ENCODE data around the gene CCM2L.

The CCM2L gene

DNA sequence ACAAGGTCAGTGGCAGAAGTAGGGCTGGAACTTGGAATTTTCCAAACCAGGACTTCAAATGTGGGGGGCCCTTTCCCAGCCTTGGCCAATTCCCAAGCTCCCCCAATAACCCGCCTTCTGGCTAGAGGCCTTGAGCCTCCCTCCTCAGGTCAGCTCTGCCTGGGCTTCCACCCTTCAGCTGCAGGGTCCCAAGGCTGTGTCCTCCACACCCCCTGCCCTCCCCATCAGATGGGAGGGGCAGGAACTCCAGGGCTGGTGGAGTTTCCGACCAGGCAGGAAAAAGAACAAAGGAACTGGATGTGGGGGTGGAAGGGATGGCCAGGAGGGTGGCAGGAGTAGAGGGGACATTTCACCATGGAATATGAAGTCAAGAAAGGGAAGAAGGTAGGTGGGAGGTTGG lies at the start of gene CCM2L:
Gene CCM2L (plus strand): TSS at position 338 of the 400 bp plus-strand sequence. CDS start 17 bp downstream, at position 355.
- DNase-seq = no peak

DNA sequence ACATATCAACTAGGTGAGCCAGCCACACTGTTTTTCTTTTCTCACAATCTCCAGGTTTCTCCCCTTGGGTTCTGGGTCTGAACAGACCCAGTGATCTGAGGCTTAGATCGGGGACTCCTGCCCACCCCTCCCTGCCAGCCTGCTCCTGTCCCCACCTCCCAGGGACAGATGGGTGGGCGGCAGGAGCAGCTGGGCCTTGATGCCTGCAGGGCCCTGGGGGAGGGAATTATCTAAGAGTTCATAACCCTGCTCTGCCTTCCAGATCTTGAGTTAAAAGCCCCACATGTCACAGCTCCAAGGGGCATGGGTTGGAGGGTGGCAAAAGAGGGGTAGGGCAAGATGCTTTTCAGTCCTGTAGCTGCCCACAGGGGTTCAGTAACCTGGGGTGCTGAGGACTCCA lies 47.5 kb upstream of the CCM2L start:
- DNase-seq = no peak

DNA sequence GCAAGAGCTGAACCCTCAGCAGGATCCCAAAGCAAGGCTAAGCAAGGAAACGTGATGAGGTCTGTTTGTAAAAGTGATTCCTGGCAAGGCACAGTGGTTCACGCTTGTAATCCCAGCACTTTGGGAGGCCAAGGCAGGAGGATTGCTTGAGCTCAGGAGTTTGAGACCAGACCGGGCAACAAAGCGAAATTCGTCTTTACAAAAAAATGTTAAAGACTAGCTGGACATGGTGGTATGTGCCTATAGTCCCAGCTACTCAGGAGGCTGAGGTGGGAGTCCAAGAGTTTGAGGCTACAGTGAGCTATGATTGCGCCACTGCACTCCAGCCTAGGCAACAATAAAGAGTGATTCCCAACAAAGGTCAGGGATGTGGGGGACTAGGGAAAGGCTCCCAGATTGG lies 46.3 kb upstream of the CCM2L start:
- DNase-seq = no peak

DNA sequence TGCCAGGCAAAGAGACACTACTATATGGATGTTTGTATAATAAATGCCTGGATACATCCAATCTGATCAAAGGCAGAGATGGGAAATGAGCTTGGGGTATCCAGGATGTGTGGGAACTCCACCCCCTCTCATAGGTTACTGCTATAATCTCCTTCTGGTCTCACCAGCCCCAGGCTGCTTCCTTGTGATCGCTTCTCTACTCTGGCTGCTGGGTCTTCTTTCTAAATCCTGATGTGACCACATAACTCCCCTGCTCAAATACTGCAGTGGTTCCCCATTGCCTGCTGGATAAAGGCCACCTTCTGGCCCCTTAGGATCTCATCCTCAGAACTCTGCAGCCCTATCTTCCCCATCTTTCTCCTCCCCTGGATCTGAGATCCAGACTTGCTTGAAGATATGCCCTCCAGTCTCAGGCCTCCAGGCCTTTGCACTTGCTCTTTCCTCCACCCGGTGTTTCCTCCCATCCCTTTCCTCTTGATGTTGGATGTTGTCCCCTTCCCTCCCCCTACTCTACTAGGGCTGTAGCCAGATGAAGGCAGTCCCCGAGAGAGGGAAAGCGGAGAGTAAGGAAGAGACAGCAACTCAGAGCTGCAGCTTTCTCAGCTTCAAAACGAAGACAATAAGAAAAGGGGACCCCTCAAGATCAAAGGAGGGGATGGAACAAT lies 43.1 kb upstream of the CCM2L start:
- DNase-seq = no peak

DNA sequence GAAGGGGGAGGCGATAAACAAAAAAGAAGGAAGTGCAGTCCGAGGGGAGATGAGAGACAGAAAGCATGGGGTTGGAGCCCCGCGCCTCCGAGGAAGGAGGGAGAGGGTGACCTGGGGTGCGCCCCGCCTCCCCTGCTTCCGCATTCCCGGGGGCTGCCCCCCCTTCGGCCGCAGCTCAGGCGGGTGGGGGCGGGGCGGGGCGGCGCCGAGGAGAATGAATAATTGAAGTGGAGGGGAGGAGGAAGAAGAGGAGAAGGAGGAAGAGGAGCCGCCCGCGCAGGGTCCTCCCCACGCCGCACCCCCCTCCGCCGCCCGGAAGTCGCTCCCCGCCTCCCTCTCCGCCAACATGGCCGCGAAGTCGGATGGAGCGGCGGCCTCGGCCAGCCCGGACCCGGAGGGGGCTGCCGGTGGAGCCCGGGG lies 42.4 kb upstream of the CCM2L start, which contains the start of gene XKR7:
Gene XKR7 (plus strand): TSS at position 322 of the 420 bp plus-strand sequence. CDS start 25 bp downstream, at position 347.
- DNase-seq = no peak

DNA sequence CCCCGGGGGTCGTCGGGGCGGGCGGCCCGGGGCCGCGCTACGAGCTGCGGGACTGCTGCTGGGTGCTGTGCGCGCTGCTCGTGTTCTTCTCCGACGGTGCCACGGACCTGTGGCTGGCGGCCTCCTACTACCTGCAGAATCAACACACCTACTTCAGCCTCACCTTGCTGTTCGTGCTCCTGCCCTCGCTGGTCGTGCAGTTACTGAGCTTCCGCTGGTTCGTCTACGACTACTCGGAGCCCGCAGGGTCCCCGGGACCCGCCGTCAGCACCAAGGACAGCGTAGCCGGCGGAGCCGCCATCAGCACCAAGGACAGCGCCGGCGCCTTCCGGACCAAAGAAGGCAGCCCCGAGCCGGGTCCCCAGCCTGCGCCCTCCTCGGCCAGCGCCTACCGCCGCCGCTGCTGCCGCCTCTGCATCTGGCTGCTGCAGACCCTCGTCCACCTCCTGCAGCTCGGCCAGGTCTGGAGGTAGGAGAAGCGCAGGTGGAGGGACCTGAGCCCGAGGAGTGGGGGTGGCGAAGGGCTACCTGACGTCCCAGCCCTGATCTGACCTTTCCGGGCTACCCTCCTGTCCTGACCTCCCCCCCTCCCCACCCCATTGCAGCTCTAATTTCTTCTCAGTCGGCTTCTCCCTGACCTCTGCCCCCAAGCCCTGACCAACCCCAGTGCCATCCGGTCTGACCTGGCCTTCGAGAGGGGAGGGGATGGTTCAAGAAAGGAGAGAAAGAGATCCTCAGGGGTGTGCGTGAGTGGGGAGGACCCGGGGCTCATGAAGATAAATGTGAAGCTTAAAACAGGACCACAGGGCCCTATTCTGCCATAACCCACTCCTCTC lies 41.7 kb upstream of the CCM2L start:
- peak; percentile 33 for DNase-seq

DNA sequence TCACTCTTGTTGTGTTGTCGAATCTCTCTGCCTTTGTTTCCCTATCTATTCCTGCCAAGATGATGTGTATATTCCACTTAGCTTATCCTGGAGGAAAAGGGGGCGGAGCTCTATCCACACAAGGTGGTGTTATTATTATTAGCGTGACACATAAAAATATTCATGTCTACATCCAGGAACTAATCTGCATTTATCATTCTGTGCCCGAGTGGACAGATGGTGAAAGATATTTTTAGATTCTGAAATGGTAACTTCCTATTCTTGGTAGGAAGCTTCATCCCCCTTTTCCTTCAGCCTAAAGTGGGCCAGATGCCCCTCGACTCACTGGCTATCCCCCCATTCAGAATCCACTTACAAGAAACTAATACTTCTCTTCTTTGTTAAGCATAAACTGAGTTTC lies 40.2 kb upstream of the CCM2L start:
- DNase-seq = no peak

DNA sequence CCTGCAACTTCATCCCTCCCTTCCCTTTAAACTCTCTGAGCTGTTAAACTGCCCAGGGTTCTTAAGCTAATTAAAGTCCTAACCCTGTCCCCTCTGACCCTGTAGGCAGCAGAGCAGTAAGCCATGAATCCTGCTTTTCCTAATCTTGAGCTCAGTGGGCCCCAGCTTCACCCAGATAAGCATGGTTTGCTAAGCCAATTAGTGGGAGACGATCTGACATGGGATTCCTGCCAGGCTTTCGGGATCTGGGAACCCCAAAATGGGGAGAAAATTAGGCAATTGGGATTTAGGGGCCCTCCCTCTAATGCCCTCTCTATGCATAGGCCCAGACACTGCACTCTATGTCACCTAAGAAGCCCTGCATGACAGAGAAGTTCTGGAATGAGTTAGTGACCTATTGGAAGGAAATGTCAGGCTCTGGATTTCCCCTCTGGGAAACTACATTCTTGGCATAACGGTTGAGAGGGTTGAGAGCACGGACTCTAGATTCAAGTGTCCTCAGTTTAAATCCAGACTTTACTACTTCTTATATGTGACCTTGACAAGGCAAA lies 37.7 kb upstream of the CCM2L start:
- DNase-seq = peak; percentile 75

DNA sequence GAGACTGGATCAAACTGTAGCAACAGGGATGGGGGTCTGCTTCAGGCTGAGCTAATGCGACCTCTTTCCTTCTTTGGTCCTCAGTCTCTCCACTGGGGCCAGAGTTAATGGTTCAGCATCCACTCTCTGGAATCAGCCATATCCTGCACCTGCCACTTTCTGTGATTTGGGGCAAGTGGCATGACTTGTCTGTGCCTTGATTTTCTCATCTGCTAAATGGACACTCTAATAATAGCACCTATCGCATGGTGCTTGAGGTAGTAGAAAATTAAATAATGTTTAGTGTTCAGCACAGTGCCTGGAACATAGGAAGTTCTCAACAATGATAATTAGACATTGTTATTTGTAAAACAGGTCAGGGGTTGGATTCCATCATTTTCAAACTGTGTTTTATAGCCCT lies 35.9 kb upstream of the CCM2L start:
- DNase-seq = no peak

DNA sequence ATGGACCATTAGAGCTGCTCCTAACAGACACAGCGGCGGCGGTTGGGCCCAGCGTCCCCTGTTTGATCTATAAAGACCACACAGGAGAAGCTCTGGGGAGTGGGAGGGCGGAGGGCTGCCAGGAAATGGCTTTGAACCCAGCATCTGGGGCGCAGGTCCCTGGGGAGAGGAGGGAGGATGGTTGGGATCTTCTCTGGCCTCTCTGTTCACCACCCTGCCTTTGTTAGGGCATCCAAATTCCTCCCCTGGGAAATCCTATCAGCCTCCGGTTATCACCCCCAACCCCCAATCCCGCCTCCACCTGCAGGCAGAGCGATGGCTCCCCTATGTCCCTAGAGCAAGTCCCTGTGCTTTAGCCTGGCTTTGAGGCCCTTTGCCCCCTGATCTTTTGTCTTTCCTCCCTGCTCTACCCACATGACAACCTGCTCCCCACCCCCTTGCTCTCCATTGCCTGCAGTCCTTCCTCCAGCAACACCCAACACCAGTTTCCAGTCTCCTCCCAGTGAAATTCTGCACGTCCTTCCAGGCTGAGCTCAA lies 35.2 kb upstream of the CCM2L start:
- DNase-seq = no peak

DNA sequence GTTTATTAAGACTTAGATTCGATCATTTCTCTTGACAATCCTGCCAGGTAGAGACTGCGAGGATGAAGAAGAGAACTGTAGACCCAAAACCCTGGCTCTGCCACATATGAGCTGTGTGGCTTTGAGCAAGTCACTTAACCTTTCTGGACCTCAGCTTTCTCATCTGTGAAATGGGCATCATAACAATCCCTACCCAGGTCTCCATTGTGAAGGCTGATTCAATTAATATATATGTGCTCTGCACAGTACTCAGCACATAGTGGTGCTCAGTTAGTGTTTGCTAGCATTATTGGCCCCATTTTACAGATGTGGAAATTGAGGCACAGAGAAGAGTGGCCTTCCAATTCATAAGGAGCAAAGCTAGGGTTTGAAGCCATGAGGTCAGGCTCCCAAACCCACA lies 34.4 kb upstream of the CCM2L start:
- no peak for DNase-seq

DNA sequence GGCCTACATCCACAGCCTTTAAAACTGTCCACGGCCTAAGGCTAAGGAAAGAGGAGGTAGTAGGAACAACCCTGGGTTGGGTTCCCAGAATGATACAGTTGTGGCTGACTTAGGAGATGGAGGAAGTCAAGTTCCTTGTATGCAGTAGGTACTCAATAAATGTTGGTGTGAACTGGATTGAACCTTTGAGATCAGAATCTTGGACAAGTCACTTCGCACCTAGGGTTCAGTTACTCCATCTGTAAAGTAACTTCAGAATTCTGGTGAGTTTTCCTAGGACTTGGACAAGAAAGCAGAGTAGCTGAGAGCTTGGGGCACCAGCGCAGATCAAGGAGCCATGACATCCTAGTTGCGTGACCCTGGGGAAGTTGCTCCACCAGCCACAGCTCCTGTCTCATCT lies 33.2 kb upstream of the CCM2L start:
- no peak for DNase-seq

DNA sequence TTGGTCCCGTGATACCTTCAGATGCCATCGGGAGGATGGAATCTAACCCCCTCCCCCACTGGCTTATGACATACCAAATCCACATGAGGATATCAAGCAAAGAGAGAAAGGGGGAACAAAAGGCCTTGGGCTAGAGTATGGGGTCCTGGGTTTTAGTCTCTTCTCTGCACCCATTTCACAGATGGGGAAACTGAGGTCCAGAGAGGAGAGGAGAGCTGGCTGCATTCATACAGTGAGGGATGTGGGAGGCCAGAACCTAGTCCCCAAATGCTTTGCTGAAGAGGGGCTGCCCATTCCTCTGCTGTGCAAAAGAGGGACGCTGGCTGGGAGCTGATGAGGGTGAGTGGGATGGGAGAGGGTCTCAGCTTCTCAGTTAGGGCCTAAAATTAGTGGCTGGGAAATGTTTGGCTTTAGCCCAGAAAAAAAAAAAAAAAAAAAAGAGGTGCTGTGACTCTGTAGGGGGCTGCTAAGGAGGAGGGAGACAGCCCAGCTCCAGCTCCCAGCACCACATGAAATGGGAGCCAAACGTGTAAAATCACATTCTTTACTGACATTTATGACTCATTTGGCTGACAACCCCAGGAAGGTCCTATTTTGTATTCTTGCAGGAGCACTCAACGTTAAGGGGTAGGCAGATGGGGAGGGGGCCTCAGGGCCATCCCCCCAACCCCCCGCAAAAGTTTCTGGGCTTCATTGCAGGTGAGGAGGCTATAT lies 30.4 kb upstream of the CCM2L start:
- DNase-seq = no peak

DNA sequence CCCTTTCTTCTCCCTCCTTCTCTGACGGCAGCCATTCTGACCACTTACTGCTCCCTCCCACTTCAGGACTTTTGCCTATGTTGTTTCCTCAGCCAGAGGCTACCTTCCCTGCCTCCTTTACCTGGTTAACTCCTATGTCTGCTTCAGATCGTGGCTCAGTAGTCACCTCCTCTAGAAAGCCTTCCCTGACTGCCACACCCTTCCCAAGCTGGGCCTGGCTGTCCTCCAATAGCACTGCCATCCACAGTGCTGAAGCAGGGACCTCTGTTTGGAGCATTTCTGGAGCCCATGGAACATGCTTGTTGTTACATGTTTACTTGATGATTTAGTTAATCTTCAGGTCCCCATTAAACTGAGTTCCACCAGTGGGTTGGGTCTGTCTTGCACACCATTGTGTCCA lies 28.5 kb upstream of the CCM2L start:
- DNase-seq = no peak

DNA sequence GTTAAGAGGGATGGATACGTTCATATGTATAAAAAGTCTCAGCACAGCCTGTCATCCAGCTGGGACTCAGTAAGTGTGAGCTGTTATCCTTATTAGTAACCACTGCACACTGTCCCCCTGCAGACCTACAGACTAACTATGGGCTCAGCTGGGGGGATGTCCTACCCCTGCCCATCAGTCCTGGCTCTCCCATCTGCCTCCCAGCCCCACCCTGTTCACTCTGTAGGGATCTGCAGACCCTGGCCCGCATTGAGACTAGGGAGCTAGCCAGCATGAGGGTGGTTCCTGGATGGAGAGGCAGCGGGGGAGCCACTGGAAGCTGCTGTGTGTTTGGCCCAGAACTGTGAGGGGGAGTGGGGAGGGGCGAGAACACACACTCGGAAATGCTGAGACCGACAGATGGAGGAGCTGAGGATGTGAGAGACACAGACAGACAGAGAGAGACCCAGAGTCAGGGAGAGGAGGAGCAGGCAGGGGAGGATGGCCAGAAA lies 25.2 kb upstream of the CCM2L start:
- no peak for DNase-seq

DNA sequence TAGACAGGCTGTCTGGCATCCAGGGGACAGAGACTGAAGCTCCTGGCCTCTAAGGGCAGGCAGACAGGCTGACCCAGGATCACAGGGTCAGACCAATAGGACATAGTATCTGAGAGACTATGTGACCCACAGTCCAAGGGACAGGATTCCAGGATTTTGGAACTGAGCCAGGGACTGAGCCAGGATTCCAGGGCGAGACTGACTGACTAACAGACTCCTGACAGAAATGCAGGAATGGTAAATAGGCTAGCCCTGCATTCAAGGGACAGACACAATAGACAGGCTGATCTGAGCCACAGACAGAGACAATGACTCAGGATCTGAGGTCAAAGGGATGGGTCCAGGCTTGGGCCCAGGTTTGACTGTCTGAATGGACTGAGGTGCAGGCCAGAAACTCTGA lies 22.5 kb upstream of the CCM2L start:
- no peak for DNase-seq

DNA sequence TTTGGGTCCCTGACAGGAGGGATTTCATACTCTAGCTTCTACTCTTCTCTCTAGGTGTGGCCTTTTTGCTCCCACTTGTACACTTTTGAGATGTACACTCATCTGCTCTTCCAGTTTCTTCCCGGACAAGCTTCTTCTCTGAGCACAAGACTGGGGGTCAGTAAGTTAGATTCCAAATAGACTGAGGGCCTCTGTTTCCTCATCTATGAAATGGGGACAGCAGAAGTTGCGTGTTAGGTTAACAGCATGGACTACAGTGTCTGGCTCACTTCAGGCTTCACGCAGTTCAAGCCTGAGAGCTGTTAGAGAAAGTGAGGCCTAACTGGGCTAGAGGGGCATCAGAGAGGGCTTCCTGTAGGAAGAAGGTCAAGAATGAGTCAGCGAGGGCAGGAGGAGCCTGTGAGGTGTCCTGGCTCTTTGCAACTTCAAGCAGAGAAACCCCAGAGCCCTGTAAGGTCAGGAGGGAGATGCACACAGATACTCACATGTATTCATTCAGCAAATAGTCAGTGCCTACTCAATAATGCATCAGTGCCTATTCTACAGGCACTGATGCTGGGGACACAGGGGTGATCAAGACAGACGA lies 21.7 kb upstream of the CCM2L start:
- DNase-seq = no peak

DNA sequence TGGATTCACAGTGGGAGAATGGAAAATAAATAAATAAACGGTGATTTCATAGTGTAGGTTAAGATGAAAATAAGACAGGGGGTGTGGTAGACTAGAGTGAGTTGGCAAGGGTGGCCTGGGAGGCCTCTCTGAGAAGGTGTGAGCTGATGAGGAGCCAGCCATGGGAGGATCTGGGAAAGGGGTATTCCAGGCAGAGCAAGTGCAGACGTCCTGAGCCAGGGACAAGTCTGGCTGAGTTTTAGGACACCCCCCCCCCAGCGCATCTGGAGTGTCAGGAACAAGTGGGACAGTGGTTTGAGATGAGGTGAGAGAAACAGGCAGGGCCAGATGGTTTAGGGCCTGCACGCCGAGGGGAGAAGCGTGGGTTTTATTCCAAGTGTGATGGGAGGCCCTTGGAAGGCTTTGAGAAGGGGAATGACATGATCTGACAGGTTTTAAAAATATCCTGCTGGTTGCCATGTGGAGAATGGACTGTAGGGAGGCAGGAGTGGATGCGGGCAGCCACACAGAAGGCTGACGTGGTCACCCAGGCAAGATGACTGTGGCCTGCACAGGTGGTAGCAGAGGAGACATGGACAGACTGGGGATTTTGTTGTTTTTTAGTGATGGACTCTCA lies 21.1 kb upstream of the CCM2L start:
- no peak for DNase-seq

DNA sequence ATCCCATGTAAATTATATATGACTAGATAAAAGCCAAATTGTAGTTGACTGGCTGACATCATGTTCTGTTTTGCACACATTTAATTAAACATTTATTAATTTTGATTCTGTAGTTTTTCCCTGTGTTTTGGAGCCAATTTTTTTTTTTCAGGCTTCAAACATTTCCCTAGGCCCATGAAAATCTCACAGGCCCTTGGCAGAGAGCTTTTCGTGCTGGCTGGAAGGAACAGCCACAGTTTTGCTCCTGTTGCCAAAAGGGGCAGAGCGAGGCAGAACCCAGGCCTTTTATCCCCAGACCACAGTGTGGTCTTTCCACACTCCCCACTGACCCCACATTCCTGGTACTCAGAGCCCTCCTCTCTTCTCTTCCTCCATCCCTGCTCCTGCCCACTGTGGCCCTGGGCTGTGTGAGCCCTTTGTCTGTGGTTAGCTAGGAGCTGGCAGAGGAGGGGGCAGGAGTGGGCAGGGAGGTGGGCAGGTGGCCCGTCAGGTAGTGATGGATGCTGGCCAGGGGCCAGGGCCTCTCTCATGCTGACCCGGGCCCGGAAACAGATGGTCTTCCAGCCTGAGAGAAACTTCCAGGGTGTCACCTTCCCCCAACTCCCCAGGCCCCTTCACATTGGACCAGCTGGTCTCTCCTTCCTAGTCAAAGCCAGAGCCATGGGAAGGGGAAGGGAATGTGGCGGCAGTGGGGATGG lies 19.4 kb upstream of the CCM2L start:
- DNase-seq = no peak

DNA sequence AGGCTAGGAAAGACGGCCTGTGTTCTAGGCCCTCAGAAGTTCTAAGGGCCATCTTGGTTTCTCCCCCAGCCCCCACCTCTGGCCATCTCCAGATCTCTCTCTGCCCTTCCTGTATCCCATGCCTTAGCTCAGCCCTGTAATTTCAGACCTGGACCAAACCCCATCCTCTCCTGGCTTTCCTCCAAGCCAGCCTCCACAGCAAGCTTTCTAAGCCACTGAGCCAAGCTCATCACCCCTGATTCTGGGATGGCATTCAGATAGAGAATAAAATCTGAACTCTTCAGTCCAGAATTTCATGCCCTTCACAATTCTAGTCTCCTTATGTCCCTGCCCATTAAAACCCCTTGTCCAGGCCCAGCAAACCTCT lies 18.9 kb upstream of the CCM2L start:
- DNase-seq = no peak

DNA sequence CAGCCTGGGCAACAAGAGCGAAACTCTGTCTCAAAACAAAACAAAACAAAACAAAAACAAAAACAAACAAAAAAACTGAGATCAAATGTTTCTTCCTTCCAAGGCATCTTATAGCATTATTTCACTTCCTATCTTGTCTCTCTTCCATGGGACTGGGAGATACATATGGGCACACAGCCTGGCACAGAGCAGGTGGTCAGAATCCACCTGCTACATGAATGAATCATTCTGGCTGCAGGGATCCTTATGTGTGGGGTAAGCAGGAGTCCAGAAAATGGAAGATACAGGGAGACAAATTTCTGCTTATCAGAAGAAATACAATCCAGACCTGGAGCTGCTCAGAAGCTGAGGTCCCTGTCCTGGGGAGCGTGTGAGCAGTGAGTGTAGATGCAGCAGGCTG lies 18.2 kb upstream of the CCM2L start:
- no peak for DNase-seq

DNA sequence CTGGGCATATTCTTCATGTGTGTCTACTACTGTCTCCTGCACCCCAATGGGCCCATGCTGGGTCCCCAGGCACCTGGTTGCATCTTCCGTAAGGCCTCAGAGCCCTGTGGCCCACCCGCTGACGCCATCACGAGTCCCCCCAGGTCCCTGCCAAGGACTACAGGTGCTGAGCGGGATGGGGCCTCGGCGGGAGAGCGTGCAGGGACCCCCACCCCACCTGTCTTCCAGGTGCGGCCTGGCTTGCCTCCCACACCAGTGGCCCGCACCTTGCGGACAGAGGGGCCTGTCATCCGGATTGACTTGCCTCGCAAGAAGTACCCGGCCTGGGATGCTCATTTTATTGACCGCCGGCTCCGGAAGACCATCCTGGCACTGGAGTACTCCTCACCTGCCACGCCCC lies 13.2 kb upstream of the CCM2L start:
- no peak for DNase-seq

Measured in kidney glomerular epithelial cell (primary cell).